Measurements from ENCODE around the gene RHEB.

The RHEB gene

DNA sequence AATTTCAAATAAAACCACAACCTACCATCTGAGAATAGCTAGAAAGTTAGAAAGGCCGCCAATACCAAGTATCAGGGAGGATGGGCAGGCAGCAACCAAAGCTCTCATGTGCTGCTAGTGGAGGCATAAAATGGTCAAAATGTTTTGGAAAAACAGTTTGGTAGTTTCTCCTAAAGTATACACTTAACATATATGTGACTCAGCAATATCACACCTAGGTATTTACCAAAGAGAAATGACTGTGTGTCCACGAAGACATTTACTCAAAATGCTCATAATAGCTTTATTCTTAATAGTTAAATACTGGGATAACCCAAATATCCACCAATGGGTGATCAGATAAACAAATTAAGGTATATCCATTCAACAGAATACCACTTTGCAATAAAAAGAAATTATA, 14.3 kb downstream of the RHEB start:
- ATAC-seq: no peak
- TF ChIP-seq ZNF70 (CRISPR knock-in tag; IDR thresholded peaks at IDR 0.05): no peak
- TF ChIP-seq, protein P1, sequence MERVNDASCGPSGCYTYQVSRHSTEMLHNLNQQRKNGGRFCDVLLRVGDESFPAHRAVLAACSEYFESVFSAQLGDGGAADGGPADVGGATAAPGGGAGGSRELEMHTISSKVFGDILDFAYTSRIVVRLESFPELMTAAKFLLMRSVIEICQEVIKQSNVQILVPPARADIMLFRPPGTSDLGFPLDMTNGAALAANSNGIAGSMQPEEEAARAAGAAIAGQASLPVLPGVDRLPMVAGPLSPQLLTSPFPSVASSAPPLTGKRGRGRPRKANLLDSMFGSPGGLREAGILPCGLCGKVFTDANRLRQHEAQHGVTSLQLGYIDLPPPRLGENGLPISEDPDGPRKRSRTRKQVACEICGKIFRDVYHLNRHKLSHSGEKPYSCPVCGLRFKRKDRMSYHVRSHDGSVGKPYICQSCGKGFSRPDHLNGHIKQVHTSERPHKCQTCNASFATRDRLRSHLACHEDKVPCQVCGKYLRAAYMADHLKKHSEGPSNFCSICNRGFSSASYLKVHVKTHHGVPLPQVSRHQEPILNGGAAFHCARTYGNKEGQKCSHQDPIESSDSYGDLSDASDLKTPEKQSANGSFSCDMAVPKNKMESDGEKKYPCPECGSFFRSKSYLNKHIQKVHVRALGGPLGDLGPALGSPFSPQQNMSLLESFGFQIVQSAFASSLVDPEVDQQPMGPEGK (CRISPR knock-in tag; IDR thresholded peaks at IDR 0.05; ENCODE audit: borderline replicate concordance): no peak
- no peak for TF ChIP-seq ZFP3 (CRISPR knock-in tag; IDR thresholded peaks at IDR 0.05)
- TF ChIP-seq ZNF8 (CRISPR knock-in tag; IDR thresholded peaks at IDR 0.05): peak; percentile 24; the same call in 1 of the 2 replicates
- no peak for TF ChIP-seq CSDC2 (CRISPR knock-in tag; IDR thresholded peaks at IDR 0.05)
- no peak for TF ChIP-seq TCF4 (CRISPR knock-in tag; IDR thresholded peaks at IDR 0.05; ENCODE audit: borderline replicate concordance)

DNA sequence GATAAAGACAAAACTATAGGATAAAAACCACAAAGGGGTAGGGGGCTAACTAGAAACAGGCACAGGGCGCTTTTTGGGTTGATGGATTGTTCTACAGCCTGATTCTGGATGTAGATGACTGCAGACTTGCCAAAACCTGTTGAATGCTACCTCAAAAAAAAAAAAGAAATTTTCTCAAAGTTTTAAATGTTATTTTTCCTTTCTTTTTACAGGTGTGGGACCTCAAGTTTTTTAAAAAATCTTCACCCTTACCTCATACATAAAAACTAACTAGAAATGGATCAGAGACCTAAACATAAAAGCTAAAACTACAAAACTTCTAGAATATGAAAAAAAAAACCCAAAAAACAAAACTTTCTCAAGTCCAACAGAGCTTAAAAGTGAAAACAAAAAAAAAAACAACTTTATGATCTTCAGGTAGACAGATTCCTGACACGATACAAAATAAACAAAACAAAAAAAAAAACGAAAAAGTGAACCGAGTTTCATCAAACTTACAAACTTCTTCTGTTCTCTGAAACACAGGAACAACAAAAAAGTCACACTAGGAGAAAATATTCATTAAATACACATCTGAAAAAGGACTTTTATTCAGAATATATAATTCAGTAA, 14.9 kb downstream of the RHEB start:
- TF ChIP-seq ZFP3 (CRISPR knock-in tag; IDR thresholded peaks at IDR 0.05): no peak
- TF ChIP-seq TCF4 (CRISPR knock-in tag; IDR thresholded peaks at IDR 0.05; ENCODE audit: borderline replicate concordance): no peak
- TF ChIP-seq GLIS3 (CRISPR knock-in tag; IDR thresholded peaks at IDR 0.05): no peak
- TF ChIP-seq, protein P2, sequence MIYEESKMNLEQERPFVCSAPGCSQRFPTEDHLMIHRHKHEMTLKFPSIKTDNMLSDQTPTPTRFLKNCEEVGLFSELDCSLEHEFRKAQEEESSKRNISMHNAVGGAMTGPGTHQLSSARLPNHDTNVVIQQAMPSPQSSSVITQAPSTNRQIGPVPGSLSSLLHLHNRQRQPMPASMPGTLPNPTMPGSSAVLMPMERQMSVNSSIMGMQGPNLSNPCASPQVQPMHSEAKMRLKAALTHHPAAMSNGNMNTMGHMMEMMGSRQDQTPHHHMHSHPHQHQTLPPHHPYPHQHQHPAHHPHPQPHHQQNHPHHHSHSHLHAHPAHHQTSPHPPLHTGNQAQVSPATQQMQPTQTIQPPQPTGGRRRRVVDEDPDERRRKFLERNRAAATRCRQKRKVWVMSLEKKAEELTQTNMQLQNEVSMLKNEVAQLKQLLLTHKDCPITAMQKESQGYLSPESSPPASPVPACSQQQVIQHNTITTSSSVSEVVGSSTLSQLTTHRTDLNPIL (CRISPR knock-in tag; IDR thresholded peaks at IDR 0.05; ENCODE audit: low read depth): no peak
- no peak for ATAC-seq

DNA sequence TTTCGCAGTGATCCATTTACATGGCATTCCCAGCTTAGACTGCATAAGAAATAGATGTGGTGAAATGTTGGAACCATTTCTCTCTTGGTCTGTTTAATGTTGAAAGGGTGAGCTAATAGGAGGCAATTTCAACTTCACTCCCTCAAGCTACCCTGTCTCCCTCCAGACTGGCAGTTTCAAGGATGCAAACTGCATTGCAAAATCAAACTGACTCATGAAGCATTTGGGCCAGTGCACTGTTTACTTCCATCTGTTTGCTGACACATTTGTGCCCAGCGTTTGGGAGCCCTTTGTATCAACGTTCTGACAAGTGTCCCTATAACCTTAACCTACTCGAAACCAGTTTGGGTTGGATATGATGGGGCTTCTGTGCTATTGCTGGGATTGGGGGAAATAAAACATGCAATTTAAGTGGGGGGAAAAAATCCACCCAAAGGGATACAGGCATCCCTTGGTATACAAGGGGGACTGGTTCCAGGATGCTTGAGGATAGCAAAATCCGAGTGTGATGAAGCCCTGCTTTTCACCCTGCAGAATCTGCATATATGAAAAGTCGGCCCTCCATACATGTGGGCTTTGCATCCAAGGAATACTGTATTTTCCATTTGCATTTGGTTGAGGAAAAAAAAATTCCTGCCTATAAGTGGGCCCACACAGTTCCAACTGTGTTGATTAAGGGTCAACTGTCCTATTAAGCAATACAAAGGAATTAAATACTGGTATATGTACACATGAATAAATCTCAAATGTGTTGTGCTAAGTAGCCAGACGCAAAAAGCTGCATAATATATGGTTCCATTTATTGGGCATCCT, 15.6 kb downstream of the RHEB start:
- peak; percentile 44 for ATAC-seq
- TF ChIP-seq GLIS3 (CRISPR knock-in tag; IDR thresholded peaks at IDR 0.05) (no peak), ISL1 (CRISPR knock-in tag; IDR thresholded peaks at IDR 0.05) (peak; percentile 55)

GRCh38 chr7:151501676-151502075, 18.0 kb downstream of the RHEB start:
- ATAC-seq: no peak
- TF ChIP-seq CSDC2 (CRISPR knock-in tag; IDR thresholded peaks at IDR 0.05): no peak
- no peak for TF ChIP-seq ZNF70 (CRISPR knock-in tag; IDR thresholded peaks at IDR 0.05)
- no peak for TF ChIP-seq OSR1 (CRISPR knock-in tag; IDR thresholded peaks at IDR 0.05)
- TF ChIP-seq ESRRG (CRISPR knock-in tag; IDR thresholded peaks at IDR 0.05): no peak
- TF ChIP-seq ARNTL (CRISPR knock-in tag; IDR thresholded peaks at IDR 0.05; ENCODE audit: borderline replicate concordance, low read depth): no peak
- TF ChIP-seq CSRNP3 (CRISPR knock-in tag; IDR thresholded peaks at IDR 0.05): no peak

DNA sequence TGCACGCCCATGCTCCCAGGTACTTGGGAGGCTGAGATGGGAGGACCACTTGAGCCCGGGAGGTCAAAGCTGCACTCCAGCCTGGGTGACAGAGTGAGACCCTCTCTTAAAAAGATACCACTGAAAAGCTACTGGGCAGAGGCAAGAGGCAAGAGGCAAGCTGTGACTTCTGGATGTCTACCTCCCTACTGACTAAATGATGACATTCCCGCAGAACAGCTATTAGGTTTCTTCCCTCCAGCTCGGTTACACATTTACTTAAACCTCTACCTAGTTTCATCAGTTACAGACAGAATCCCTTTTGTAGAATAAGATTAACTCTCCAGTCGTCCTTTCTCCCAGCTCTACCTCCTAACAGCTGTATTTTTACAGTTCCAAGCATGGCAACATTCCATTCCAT, 21.2 kb downstream of the RHEB start:
- TF ChIP-seq POU6F1 (CRISPR knock-in tag; IDR thresholded peaks at IDR 0.05; ENCODE audit: borderline replicate concordance, low read depth) (no peak), PPARA (CRISPR knock-in tag; IDR thresholded peaks at IDR 0.05; ENCODE audit: borderline replicate concordance) (no peak)
- no peak for ATAC-seq

GRCh38 chr7:151497306-151497871, 22.3 kb downstream of the RHEB start:
- ATAC-seq: no peak
- TF ChIP-seq, protein P1 (CRISPR knock-in tag; IDR thresholded peaks at IDR 0.05; ENCODE audit: borderline replicate concordance): no peak
- no peak for TF ChIP-seq PPARA (CRISPR knock-in tag; IDR thresholded peaks at IDR 0.05; ENCODE audit: borderline replicate concordance)
- TF ChIP-seq GLIS3 (CRISPR knock-in tag; IDR thresholded peaks at IDR 0.05): no peak
- no peak for TF ChIP-seq RARB (CRISPR knock-in tag; IDR thresholded peaks at IDR 0.05)
- no peak for TF ChIP-seq ESRRG (CRISPR knock-in tag; IDR thresholded peaks at IDR 0.05)
- TF ChIP-seq CSDC2 (CRISPR knock-in tag; IDR thresholded peaks at IDR 0.05): no peak
